ENCODE results near the gene MAPRE2.

- TF ChIP-seq CTCF (IDR thresholded peaks at IDR 0.05; ENCODE audit: insufficient read depth, low read length, poor library complexity, severe bottlenecking) (no peak), EZH2phosphoT487 (conservative IDR thresholded peaks at IDR 0.05; ENCODE audit: low read length) (no peak)
These were observed 47.9 kb upstream of the MAPRE2 start for GRCh38 chr18:34993289-34993688.

Measured in SU-DHL-6 (cell line).